GM21447 (cell line): Measurements from ENCODE around the gene LUC7L.
"Not testable (repeated sequence)": the region's sequence is repeated elsewhere in the genome, so short reads cannot be mapped to it uniquely, and the experiment has no call there.

Experiments used
- ATAC-seq: cut with Tn5 transposase; IDR thresholded peaks from one replicate; pipeline ENCODE4 v1.9.1; 2021; ENCODE audit not compliant: unreplicated experiment

The LUC7L gene

GRCh38 chr16:228852-229730 is at the start of gene LUC7L:
TSS of gene LUC7L (minus strand) at chr16:229449. CDS start at chr16:229339, 110 bp downstream.
- peak; percentile 81 for ATAC-seq

- no peak for ATAC-seq
Observed at GRCh38 chr16:278863-279366, 49.7 kb upstream of the LUC7L start.

DNA sequence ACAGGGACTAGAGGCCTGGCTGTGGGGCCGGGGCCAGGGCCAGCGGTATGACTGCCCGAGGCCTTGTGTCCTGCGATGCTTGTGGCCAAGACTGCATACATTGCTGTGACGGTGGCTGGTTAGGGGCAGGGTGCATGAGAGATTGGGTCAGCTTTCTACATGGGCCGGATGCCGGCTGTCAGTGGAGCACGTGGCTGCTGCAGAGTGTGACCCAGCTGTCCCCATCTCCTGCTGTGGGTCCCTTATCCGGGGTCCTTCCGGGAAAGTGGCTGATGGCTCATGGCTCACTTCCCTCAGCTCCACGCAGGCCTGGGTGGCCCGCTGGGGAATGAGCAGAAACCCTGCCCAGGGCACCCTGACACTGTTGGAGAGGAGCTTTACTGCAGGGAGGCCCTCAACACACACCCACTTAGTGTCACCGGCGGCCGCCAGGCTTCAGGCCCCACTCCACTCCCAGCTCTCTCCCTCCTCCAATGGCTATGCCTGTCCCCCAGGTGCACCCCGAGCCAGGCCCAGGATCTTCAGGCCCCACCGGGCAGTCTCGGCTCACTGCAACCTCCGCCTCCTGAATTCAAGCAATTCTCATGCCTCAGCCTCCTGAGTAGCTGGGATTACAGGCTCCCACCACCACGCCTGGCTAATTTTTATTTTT is 47.3 kb upstream of the LUC7L start:
- no peak for ATAC-seq

DNA sequence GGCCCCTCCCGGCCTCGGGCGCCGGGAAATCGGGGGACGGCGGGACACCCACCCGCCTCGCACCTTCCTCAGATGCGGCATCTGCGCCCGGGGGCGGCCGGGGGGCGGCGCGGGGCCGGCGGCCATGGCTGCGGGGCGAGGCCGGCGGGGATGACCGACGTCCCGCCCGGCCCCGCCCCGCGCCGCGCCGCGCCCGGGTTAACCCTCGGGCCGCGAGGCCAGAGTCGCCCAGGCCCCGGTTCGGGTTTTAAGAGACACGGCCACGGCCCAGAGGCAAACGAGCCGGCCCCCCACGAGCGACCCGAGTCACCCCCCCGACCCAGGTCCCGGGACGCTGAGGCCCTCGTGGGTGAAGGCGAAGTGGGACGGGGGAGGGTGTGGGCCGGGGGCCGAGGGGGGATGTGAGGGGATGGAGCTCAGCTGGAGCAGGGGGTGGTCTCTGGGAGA is 46.6 kb upstream of the LUC7L start, which contains the start of gene RGS11:
Gene RGS11, minus strand, starts transcription at position 159 of the 447 bp plus-strand sequence. Its CDS starts 33 bp downstream, at position 126.
- no peak for ATAC-seq

GRCh38 chr16:275041-275641 is 45.9 kb upstream of the LUC7L start:
- no peak for ATAC-seq

- ATAC-seq: no peak
Observed at GRCh38 chr16:273547-274421, 44.5 kb upstream of the LUC7L start.

DNA sequence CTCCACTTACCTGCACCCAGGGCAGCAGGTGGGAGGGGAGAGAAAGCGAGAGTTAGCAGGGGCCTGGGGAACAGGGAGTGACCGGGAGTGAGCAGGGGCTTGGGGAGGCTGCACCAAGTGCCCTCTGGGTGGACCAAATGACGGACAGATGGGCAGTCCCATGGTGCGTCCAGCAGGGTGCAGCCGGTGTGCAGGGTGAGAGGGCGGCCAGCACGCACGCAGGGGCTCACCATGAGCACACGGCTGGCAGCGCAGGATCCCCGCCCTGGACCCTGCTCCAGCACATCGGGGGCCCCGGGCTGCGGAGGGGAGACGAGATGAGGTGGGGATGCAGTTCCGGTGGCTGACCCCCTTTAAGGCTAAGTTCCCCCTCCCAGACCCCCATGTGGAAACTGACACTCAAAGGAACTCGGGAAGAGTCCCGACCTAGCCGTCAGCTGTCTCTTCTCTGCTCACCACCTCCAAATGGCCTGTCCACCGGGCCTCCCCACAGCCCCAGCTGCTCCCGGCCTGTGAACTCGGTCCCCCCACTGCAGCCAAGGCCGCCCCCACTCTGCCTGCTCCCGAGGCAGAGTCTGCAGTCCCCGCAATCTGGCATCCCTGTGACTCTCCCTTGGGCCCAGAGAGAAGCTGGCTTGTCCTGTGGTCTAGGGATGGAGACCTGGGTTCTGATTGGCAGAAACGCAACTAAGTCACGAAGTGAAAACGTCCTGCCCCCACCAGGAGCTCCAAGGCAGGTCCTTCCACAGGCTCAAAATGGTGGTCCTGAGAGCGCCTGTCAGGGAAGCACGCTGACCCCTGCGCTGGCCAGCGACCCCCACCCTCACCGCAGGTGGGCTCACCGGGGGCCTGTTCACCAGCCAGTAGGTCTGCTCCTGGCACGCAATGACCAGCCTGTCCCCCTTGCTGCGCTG is 43.6 kb upstream of the LUC7L start:
- no peak for ATAC-seq

- no peak for ATAC-seq
Observed at GRCh38 chr16:270381-271255, 41.4 kb upstream of the LUC7L start.

DNA sequence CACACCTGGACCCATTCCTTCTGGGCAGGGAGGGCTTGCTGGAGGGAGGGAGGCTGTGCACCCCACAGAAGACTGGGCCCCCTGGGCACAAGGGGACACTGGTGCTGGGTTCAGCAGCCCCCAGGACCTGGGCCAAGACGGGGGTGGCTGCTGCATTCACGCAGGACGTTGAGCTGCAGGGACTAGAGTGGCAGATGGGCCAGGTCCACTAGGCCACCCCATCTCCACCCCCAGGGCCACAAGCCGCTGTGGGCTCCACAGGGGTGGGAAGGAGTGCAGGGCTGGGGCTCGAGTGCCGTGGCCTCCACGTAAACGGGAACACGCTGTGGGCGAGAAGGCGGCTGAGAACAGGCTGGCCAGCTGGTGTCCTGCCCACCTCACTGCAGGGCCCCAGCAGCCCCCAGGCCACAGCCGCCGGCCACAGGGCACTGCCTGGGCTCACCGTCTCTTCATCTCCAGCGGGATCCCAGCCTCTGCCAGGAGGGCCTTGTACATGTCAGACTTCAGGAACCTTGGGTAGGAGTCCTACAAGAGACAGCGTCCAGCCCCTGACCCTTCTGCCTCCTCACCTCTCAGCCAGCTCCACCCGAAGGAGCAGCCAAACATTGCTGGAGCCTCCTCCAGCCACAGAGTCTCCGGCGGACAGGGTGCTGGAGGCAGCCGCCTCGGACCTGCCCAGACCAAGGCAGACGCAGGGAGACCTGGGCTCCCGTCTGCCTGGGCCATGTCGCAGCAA is 40.0 kb upstream of the LUC7L start:
- no peak for ATAC-seq

GRCh38 chr16:268141-269053 is 39.1 kb upstream of the LUC7L start:
- ATAC-seq: no peak

GRCh38 chr16:267562-267961 is 38.3 kb upstream of the LUC7L start:
- ATAC-seq: not testable (repeated sequence)

- no peak for ATAC-seq
Observed at GRCh38 chr16:266258-267164, 37.3 kb upstream of the LUC7L start.

DNA sequence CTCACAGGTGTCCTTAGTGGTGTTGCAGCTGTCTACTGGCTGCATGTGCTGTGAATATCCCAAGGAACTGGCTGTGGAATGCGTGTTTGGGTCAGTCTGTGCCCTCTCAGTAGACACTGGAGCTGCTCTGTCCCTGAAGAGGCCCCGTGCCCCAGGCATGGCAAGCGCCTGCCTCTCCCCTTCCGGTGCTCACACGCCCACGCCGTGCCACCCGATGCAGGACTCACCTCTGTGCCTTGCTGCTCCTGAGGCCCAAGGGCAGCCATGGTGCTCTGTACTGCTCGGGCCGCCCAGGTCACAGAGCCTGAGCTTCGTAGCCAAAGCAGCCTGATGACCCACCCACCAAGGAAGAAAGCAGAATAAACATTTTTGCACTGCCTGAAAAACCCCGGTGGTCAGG is 36.5 kb upstream of the LUC7L start:
- no peak for ATAC-seq

DNA sequence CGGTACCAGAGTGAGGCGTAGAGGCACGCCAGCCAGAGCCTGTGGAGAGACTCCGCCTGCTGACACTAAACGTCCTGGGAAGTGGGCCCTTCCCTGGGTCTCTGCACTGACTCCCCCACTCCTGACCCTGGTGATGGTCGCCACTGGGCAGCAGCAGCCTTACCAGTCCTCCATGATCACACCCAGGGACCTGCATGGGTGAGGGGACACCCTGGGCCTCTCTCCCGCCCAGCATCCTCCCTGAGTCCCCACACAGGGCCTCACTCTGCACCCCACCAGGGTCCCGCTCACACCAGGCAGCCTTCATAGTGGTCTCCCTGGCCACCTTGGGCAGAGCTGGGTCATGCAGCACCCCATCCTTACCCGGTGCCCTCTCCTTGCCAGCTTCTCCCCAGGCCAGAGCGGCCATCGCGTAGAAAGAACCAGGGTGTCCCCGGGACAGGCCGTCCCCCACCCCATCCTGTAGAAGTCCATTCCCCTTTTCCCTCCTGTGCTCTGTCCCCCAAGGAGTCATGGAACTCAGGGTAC is 35.8 kb upstream of the LUC7L start:
- no peak for ATAC-seq

DNA sequence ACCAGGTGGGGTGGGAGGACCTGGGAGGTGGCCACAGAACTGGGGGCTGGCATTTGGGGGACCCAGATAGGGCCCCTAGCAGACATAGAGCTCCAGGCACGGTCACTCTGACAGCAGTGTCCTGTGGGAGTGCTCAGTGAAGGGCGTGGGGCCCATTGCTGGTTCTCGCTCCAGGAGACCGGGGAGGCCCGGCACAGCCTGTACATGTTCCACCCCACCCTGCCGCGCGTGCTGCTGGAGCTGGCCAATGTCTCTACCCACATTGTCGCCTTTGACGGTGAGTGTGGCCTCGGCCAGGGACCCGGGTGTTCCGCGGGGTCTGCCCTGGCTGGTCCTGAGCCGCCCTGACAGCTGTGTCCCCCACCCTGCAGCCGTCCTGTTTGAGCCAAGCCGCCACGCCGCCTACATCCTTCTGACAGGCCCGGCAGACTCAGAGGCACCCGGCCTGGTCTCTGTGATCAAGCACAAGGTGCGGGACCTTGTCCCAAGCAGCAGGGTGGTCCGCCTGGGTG is 35.2 kb upstream of the LUC7L start:
- no peak for ATAC-seq
